Stimulated activated CD8-positive, alpha-beta memory T cell treated with anti-CD3 and anti-CD28 coated beads, Interleukin-15, amount 100 ng/mL, for 1 hour (primary cell): Measurements from ENCODE around the gene DIP2C.
"Not testable (repeated sequence)": the region's sequence is repeated elsewhere in the genome, so short reads cannot be mapped to it uniquely, and the experiment has no call there.

ENCODE experiments used
- DNase-seq: peaks from one replicate; pipeline ENCODE4 v3.0.0-alpha.2; 2020; ENCODE audit warnings: low read depth

Gene DIP2C

GRCh38 chr10:515674-516073 lies 173.8 kb downstream of the DIP2C start:
- no peak for DNase-seq

- DNase-seq: no peak
Measured at GRCh38 chr10:514137-514671, 175.3 kb downstream of the DIP2C start.

GRCh38 chr10:513393-513792 lies 176.1 kb downstream of the DIP2C start:
- no peak for DNase-seq

GRCh38 chr10:512661-513060 lies 176.8 kb downstream of the DIP2C start:
- not testable (repeated sequence) for DNase-seq

DNA sequence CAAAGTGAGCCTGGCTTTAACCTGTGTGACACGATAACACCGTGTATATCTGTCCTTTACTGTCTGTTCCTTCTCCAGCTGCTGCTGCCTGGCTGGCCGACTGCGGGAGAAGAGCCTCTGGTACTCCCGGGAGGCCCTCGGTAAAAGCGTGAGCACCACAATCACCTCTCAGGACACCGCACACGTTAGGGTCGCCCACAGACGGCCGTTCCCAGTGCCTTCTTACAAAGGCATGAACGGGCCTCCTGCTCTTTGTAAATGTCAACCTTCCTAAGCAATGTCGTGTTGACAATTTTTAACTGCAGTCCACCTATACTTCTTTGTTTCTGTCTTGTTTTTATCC lies 177.6 kb downstream of the DIP2C start:
- DNase-seq: no peak

DNA sequence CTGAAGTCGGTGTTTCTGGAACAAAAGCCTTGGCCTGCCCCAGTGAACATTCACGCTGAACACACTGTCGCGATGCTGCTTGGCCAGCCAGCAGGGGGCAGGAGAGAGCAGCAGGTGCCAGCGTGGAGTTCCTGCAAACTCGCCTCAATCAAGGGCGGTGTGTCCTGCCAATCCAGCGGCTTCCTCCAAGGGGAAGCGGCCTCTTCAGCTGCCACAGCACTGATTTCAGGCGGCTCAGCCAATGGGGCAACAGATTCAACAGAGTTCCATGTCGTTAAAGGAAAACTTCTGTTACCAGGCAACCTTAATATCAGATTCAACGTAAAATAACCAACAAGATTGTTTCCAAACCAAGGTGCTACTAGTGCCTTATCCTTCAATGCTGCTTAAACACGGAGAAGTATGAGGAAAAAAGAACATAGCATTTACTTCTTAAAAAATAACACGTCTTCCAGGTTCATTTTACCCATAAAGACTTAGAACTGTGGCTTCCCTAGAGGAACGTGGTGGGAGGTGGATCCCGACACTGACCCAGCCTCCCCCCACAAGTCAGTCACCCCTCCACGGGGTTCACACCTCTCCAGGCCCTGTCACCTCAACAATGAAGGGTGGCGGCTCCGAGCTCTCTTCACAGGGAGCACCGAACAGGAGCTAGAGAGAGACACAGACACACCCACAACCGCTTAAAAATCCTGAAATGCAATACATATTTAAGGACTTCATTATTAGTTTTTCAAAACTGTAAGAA lies 178.2 kb downstream of the DIP2C start:
- DNase-seq: peak; percentile 52

GRCh38 chr10:510415-510881 lies 179.0 kb downstream of the DIP2C start:
- no peak for DNase-seq

GRCh38 chr10:509361-510102 lies 179.9 kb downstream of the DIP2C start:
- DNase-seq: no peak

DNA sequence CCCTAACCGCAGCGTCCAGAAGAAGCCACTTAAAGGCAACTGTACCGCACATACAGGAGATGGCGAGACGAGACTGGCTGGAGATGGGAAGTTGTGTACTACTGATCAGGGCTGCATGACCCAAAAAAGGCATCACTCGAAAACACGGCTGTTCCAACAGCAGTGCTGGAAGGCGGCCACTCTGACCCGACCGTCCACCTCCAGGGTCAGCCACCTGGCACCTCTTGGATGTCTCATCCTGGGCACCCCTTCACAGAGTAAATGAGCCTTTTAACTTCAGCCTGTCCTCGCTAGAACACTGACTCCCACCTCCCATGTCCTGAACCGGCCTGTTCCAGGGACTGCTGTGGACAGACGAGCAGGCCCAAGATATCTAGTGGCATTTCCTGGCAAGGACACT lies 180.7 kb downstream of the DIP2C start:
- no peak for DNase-seq

DNA sequence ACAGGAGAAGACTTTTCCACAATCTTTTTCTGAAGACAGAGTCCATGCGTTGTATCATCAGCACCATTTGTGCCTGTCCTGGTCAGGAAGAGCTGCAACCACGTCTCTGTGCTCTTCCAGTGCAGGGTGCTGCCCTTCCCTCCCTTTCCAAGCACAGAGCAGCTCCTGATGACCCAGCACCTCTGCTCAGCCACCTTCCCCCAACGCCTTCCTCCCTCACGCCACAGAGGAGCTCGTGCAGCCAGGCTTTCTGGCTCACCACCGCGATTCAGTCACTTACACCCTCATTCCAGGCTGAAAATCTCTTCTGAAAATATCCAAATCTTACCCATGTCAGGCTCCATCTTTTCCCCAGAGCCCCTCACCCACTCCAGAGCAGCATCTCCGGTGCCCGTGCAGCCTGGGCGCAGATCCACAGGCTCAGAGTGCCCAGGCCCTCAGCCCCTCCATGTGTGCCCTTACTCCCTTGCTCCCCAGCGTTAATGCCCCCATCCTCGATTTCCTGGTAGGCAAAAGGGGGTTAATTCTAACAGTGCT lies 181.5 kb downstream of the DIP2C start:
- no peak for DNase-seq

GRCh38 chr10:507355-507699 lies 182.1 kb downstream of the DIP2C start:
- no peak for DNase-seq

DNA sequence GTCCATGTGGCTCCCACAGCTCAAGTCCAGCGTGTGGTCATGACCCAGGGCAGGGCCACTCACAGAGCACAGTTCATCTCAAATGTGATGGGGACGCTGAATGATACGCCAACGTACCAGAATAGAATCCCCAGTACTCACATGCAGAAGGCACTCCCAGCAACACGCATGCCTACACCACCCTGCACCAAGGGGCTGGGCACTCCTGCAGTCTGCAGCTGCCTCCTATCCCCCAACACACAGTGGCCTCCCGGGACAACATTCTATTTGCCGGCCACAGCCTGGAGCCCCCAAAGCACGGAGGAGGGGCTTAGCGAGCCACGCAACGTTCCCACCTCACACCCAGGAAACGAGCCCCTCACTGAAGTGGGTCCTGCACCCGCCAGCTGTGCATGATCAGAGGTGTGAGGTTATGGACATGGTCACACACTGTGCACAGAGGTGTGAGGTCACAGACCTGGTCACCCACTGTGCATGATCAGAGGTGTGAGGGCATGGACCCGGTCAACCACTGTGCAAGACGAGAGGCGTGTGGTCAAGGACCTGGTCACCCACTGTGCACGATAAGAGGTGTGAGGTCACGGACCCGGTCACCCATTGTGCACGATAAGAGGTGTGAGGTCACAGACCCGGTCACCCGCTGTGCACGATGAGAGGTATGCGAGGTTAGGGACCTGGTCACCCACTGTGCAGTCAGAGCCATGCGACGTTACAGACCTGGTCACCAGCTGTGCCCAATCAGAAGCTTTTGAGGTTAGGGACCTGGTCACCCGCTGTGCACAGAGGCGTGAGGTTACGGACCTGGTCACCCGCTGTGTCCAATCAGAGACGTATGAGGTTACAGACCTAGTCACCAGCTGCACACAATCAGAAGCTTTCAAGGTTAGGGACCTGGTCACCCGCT lies 182.8 kb downstream of the DIP2C start:
- no peak for DNase-seq

DNA sequence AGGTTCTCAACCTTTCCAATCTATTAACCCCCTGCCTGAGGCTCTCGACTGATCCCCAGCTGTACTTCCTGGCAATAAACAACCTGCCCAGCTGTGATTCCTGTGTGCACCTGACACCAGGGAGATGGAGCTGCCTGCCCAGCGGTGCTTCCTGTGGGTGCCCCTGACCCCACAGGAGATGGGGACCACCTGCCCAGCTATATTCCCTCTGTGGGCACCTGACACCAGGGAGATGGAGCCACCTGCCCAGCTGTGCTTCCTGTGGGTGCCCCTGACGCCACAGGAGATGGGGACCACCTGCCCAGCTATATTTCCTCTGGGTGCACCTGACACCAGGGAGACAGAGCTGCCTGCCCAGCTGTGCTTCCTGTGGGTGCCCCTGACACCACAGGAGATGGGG lies 184.0 kb downstream of the DIP2C start:
- no peak for DNase-seq

- DNase-seq: no peak
Measured at GRCh38 chr10:504806-505205, 184.7 kb downstream of the DIP2C start.

DNA sequence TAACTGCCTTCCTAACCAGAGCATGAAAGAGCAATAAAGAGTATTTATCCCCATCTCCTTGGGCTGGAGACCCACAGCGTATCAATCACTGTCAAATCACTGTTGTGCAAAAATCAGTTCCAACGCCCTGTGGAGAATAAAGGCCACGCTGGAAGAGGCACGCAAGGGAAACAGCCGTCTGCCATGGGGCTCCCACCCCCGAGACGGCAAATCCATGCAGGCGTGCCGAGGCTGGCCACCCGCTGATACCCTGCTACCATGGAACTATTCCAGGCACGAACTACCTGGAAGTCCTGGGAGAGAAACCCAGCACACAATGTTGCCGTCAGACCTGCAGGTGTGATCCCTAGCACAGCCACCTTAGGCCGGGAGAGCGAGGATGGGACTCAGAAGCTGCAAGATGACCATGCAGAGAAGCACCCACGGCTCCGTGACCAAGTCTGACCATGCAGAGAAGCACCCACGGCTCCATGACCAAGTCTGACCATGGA lies 185.3 kb downstream of the DIP2C start:
- DNase-seq: no peak

GRCh38 chr10:501596-501995 lies 187.9 kb downstream of the DIP2C start:
- no peak for DNase-seq

DNA sequence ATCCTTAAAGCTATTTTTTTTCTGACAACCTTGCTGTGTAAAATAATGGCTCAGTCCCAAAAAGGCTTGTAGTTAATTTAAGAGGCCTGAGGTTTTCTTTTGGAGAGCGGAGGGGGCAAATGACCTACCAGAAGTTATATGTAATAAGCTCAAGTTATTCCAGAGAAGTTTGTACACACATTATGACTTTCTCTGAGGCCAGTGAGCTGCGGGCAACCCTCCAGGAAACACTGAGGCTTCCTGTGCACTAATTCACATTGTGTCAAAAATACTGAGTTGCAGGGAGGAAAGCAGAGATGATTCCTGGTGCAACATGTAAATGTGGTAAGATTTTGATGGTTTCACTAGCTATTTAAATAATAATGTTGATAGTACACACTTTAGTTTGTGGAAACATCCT lies 188.6 kb downstream of the DIP2C start:
- no peak for DNase-seq

GRCh38 chr10:499991-500390 lies 189.5 kb downstream of the DIP2C start:
- no peak for DNase-seq

GRCh38 chr10:498760-499435 lies 190.6 kb downstream of the DIP2C start:
- DNase-seq: no peak

GRCh38 chr10:497898-498451 lies 191.5 kb downstream of the DIP2C start:
- no peak for DNase-seq

- no peak for DNase-seq
Measured at GRCh38 chr10:497289-497688, 192.2 kb downstream of the DIP2C start.
